Breast epithelium (tissue), 4 donors: ENCODE measurements around the gene NR1H2. TPM values are rescaled to one million over a fixed set of nuclear protein-coding genes. Genes with fewer than 3 reads are reported as not detected.

Source experiments
- DNase-seq, 2 donors: peaks; one replicate each; pipeline ENCODE4 v3.0.0-alpha.2; 2019; ENCODE audit warnings: low spot score in 2 of 2
- H3K27ac ChIP-seq, 2 donors: fragments of 200-600 bp; sonication (generic) in 1 of 2; one replicate each; pipeline ENCODE4 v1.5.1; 2016 to 2019; ENCODE audit warnings: mild to moderate bottlenecking in 1 of 2
- H3K27me3 ChIP-seq, 2 donors: fragments of 200-600 bp; sonication (generic) in 1 of 2; one replicate each; pipeline versions ENCODE4 v1.5.1 to v1.6.0; 2017 to 2019; ENCODE audit warnings: control low read depth in 1 of 2, mild to moderate bottlenecking in 1 of 2
- H3K36me3 ChIP-seq: fragments of 200-600 bp; one replicate; pipeline ENCODE4 v1.5.1; 2019
- H3K4me1 ChIP-seq, 2 donors: fragments of 200-600 bp; sonication (generic); one replicate each; pipeline ENCODE4 v1.5.1; 2016 to 2019; ENCODE audit warnings: control low read depth in 1 of 2
- H3K4me3 ChIP-seq, 3 donors: fragments of 200-600 bp; sonication (generic); 1 replicate in 2 of 3; 2 replicates in 1 of 3; pipeline ENCODE4 v1.5.1; 2016 to 2019; ENCODE audit warnings: mild to moderate bottlenecking in 3 of 3, moderate library complexity in 2 of 3
- H3K9me3 ChIP-seq, 2 donors: fragments of 200-600 bp; sonication (generic) in 1 of 2; one replicate each; pipeline ENCODE4 v1.5.1; 2016 to 2019; ENCODE audit warnings: control low read depth in 1 of 2
- POLR2A ChIP-seq: fragments of 450-650 bp; IDR thresholded peaks from one replicate; pipeline ENCODE4 v1.6.1; 2016; ENCODE audit warnings: antibody characterized with exemption, mild to moderate bottlenecking, moderate library complexity
- POLR2AphosphoS5 ChIP-seq, 3 donors: sonication (generic); formaldehyde crosslinking; IDR thresholded peaks; one replicate each; pipeline ENCODE4 v1.6.1; 2017; ENCODE audit warnings: antibody characterized with exemption in 3 of 3
- intact Hi-C: fragments of 100-400 bp; cut with DNase I; formaldehyde crosslinking; loops from one replicate; pipeline ENCODE4 v1.15.1; 2023; ENCODE audit warnings: low total_unique reads
- total RNA-seq, 3 donors: library from RNA; depleted of rRNA; stranded (reverse); fragments of >200 nt; gene quantifications; one replicate each; pipeline ENCODE4 v1.1.0, GENCODE V29; 2016
- TF ChIP-seq, protein P1 (sequence below), 3 donors: fragments of 450-650 bp; IDR thresholded peaks; one replicate each; pipeline ENCODE4 v1.5.1; 2016 to 2017; ENCODE audit warnings: antibody characterized with exemption in 3 of 3, mild to moderate bottlenecking in 3 of 3, moderate library complexity in 3 of 3

Gene NR1H2
- total RNA-seq, 3 donors from 2014 or later: 71.0 to 105 (median 87.5) TPM

DNA sequence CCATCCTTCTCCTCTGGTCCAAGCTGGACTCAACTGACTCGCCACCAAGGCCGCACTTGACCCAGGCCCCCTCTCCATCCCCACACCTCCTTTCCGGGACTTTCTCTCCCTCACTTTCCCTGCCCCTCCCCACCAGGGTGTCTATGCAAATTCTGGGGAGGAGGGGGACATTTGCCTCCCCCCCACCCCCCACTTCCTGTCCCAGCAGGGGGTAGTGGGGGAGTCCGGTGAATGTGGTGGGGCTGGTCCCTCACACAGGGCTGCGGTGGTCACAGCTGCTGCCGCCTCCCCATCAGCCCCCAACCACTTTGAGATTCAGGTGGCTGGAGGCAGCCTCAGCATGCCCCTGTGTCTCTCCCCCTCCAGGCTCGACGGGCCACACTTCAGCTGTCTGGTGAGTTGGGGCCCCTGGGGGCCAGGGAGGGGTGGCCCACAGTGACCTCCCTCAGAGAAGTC lies 43.4 kb downstream of the NR1H2 start:
- no peak overlapping the region for H3K27ac ChIP-seq
- H3K27me3 ChIP-seq: peaks cover 5 to 44% of the 10 kb centered on the region in 2 donors
- intact Hi-C loops: no loop called here
- no peaks in the 10 kb centered on the region for H3K9me3 ChIP-seq
- H3K4me1 ChIP-seq: no peaks in the 10 kb centered on the region
- no peaks in the 10 kb centered on the region for H3K36me3 ChIP-seq
- TF ChIP-seq, protein P1, sequence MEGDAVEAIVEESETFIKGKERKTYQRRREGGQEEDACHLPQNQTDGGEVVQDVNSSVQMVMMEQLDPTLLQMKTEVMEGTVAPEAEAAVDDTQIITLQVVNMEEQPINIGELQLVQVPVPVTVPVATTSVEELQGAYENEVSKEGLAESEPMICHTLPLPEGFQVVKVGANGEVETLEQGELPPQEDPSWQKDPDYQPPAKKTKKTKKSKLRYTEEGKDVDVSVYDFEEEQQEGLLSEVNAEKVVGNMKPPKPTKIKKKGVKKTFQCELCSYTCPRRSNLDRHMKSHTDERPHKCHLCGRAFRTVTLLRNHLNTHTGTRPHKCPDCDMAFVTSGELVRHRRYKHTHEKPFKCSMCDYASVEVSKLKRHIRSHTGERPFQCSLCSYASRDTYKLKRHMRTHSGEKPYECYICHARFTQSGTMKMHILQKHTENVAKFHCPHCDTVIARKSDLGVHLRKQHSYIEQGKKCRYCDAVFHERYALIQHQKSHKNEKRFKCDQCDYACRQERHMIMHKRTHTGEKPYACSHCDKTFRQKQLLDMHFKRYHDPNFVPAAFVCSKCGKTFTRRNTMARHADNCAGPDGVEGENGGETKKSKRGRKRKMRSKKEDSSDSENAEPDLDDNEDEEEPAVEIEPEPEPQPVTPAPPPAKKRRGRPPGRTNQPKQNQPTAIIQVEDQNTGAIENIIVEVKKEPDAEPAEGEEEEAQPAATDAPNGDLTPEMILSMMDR (IDR thresholded peaks at IDR 0.05): no peak
- TF ChIP-seq POLR2A (no peak), POLR2AphosphoS5 (IDR thresholded peaks at IDR 0.05) (no peak)
- no peak overlapping the region for H3K4me3 ChIP-seq
- no peak for DNase-seq

DNA sequence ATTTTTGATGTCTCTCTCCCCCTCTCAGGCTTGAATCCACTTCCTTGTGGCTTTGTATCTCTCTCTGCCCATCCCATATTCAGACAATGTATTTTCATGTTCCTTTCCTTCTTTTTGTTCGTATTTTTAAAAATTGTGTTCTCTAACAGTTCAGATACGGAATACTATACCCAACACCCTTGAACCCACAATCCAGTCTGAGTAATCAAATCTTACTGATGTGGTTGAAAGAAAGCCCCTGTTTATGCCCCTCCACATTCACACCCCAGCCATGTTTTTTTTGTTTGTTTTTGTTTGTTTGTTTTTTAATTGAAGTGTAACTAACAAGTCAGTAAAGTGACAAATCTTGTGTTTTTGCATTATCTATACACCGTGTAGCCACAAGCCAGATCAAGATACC lies 43.9 kb downstream of the NR1H2 start:
- DNase-seq: no peak
- TF ChIP-seq POLR2AphosphoS5 (IDR thresholded peaks at IDR 0.05): no peak
- TF ChIP-seq POLR2A: no peak
- TF ChIP-seq, protein P1 (IDR thresholded peaks at IDR 0.05): no peak
- H3K9me3 ChIP-seq: no peaks in the 10 kb centered on the region
- intact Hi-C loops: no loop called here
- no peak overlapping the region for H3K4me3 ChIP-seq
- H3K4me1 ChIP-seq: no peaks in the 10 kb centered on the region
- no peaks in the 10 kb centered on the region for H3K36me3 ChIP-seq
- H3K27me3 ChIP-seq: peaks cover 5 to 44% of the 10 kb centered on the region in 2 donors
- H3K27ac ChIP-seq: no peak overlapping the region

DNA sequence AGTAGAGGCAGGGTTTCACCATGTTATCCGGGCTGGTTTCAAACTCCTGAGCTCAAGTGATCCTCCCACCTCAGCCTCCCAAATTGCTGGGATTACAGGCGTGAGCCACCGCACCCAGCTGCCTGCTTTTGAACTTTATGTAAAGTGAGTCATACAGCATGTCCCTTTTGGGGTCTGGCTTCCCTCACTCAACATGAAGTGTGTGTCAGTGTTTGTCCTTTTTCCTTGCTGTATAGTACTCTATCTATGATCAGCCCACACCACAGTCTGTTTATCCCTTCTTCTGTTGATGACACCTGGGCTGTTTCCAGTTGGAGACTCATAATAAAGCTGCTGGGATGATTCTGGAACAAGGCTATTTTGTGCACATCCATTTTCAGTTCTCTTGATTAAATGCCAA lies 44.6 kb downstream of the NR1H2 start:
- Histone ChIP-seq H3K9me3 (no peaks in the 10 kb centered on the region), H3K4me1 (no peaks in the 10 kb centered on the region), H3K36me3 (no peaks in the 10 kb centered on the region), H3K4me3 (no peak overlapping the region), H3K27ac (no peak overlapping the region), H3K27me3 (peaks cover 5 to 44% of the 10 kb centered on the region in 2 donors)
- intact Hi-C loops: no loop called here
- no peak for DNase-seq
- TF ChIP-seq, protein P1 (IDR thresholded peaks at IDR 0.05): no peak
- TF ChIP-seq POLR2A: no peak
- TF ChIP-seq POLR2AphosphoS5 (IDR thresholded peaks at IDR 0.05): no peak

DNA sequence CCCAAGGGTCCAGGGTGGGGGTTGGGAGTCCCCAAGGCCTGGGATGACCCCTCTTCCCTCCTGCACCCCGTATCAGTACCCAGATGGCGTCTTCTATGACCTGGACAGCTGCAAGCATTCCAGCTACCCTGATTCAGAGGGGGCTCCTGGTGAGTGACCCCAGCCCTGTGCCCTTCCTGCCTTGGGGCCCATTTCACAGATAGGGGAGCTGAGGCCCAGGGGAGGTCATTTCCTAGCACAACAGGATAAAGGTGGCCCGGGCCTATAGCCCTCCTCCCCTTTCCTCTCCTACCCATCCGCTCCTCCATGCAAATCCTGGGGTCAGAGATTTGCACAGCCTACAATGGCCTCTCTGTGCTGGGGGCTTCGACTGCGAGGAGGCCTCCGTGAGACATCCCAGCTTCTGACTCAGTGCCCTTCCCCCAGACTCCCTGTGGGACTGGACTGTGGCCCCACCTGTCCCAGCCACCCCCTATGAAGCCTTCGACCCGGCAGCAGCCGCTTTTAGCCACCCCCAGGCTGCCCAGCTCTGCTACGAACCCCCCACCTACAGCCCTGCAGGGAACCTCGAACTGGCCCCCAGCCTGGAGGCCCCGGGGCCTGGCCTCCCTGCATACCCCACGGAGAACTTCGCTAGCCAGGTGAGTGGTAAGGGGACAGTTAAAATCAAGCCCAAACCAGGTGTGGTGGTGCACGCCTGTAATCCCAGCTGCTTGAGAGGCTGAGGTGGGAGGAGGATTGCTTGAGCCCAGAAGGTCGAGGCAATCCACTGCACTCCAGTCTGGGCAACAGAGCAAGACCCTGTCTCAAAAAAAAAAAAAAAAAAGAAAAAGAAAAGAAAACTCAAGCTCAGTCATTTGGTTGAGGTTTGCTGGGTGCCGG lies 46.4 kb downstream of the NR1H2 start:
- no peaks in the 10 kb centered on the region for H3K4me1 ChIP-seq
- intact Hi-C loops: no loop called here
- no peak for DNase-seq
- no peak overlapping the region for H3K27ac ChIP-seq
- H3K4me3 ChIP-seq: no peak overlapping the region
- H3K9me3 ChIP-seq: no peaks in the 10 kb centered on the region
- TF ChIP-seq POLR2AphosphoS5 (IDR thresholded peaks at IDR 0.05) (no peak), POLR2A (no peak)
- TF ChIP-seq, protein P1 (IDR thresholded peaks at IDR 0.05): no peak
- no peaks in the 10 kb centered on the region for H3K36me3 ChIP-seq
- H3K27me3 ChIP-seq: peaks cover 5 to 33% of the 10 kb centered on the region in 2 donors
